RWPE2 (cell line): ENCODE measurements around the gene TCL1A.

Experiments
- ATAC-seq: fragments of 200-7000 bp; cut with Tn5 transposase; 3 replicates; pipeline ENCODE4 v1.9.1; 2021; ENCODE audit warnings: low read depth
- DNase-seq: peaks from one replicate; pipeline ENCODE4 v3.0.0-alpha.2; 2020; ENCODE audit warnings: low spot score
- H3K27ac ChIP-seq: fragments of 450-650 bp; 2 replicates; pipeline ENCODE4 v1.5.1; 2017; ENCODE audit warnings: mild to moderate bottlenecking; ENCODE audit not compliant: poor library complexity, severe bottlenecking
- H3K27me3 ChIP-seq: fragments of 250-450 bp; sonication (Bioruptor Pico); 2 replicates; pipeline ENCODE4 v1.5.1; 2021; ENCODE audit warnings: mild to moderate bottlenecking, moderate library complexity; ENCODE audit not compliant: insufficient read depth, poor library complexity, severe bottlenecking
- H3K36me3 ChIP-seq: fragments of 250-450 bp; sonication (Bioruptor Pico); 2 replicates; pipeline ENCODE4 v1.5.1; 2020; ENCODE audit warnings: low read depth, mild to moderate bottlenecking, moderate library complexity
- H3K4me1 ChIP-seq: fragments of 250-450 bp; sonication (Bioruptor Pico); 2 replicates; pipeline ENCODE4 v1.5.1; 2021; ENCODE audit warnings: mild to moderate bottlenecking, moderate library complexity; ENCODE audit not compliant: insufficient read depth, poor library complexity, severe bottlenecking
- H3K4me3 ChIP-seq: fragments of 250-450 bp; sonication (Bioruptor Pico); 2 replicates; pipeline ENCODE4 v1.5.1; 2021; ENCODE audit warnings: mild to moderate bottlenecking, moderate library complexity; ENCODE audit not compliant: severe bottlenecking
- H3K9me3 ChIP-seq: fragments of 250-450 bp; sonication (Bioruptor Pico); 2 replicates; pipeline ENCODE4 v1.5.1; 2021; ENCODE audit warnings: mild to moderate bottlenecking, moderate library complexity; ENCODE audit not compliant: severe bottlenecking
- CTCF ChIP-seq: fragments of 450-650 bp; IDR thresholded peaks from one replicate; pipeline ENCODE4 v1.5.1; 2017; ENCODE audit warnings: mild to moderate bottlenecking, moderate library complexity; ENCODE audit not compliant: poor library complexity, severe bottlenecking

TCL1A gene

GRCh38 chr14:95700221-95700976 is 13.5 kb downstream of the TCL1A start:
- H3K27me3 ChIP-seq, result peaks cover 3% of the 10 kb centered on the region
- DNase-seq (no peak), ATAC-seq (no peak)
- H3K4me3 ChIP-seq, result no peak overlapping the region
- no peaks in the 10 kb centered on the region for H3K36me3 ChIP-seq
- TF ChIP-seq CTCF, result no peak
- H3K27ac ChIP-seq, result no peak overlapping the region
- H3K9me3 ChIP-seq, result no peaks in the 10 kb centered on the region
- peaks cover 3% of the 10 kb centered on the region for H3K4me1 ChIP-seq

- Histone ChIP-seq H3K4me3 (no peak overlapping the region), H3K27me3 (peaks cover 3% of the 10 kb centered on the region), H3K9me3 (no peaks in the 10 kb centered on the region), H3K36me3 (no peaks in the 10 kb centered on the region), H3K27ac (no peak overlapping the region), H3K4me1 (peaks cover 3% of the 10 kb centered on the region)
- ATAC-seq (no peak), DNase-seq (no peak)
- no peak for TF ChIP-seq CTCF
Measured at GRCh38 chr14:95699412-95699811, 14.5 kb downstream of the TCL1A start.

GRCh38 chr14:95698287-95698686 is 15.6 kb downstream of the TCL1A start:
- H3K27me3 ChIP-seq, result peaks cover 2% of the 10 kb centered on the region
- no peak for TF ChIP-seq CTCF
- no peaks in the 10 kb centered on the region for H3K9me3 ChIP-seq
- H3K4me1 ChIP-seq, result peaks cover 3% of the 10 kb centered on the region
- H3K4me3 ChIP-seq, result no peak overlapping the region
- no peaks in the 10 kb centered on the region for H3K36me3 ChIP-seq
- ATAC-seq (no peak), DNase-seq (no peak)
- H3K27ac ChIP-seq, result no peak overlapping the region

GRCh38 chr14:95697764-95698163 is 16.2 kb downstream of the TCL1A start:
- Histone ChIP-seq H3K4me1 (peaks cover 3% of the 10 kb centered on the region), H3K27me3 (peaks cover 2% of the 10 kb centered on the region), H3K27ac (no peak overlapping the region), H3K9me3 (no peaks in the 10 kb centered on the region), H3K36me3 (no peaks in the 10 kb centered on the region), H3K4me3 (no peak overlapping the region)
- no peak for TF ChIP-seq CTCF
- DNase-seq, result no peak
- no peak for ATAC-seq

- Histone ChIP-seq H3K27ac (no peak overlapping the region), H3K9me3 (no peaks in the 10 kb centered on the region), H3K4me3 (no peak overlapping the region), H3K36me3 (no peaks in the 10 kb centered on the region), H3K4me1 (peaks cover 3% of the 10 kb centered on the region), H3K27me3 (peaks cover 5% of the 10 kb centered on the region)
- ATAC-seq (no peak), DNase-seq (no peak)
- no peak for TF ChIP-seq CTCF
Measured at GRCh38 chr14:95696741-95697140, 17.2 kb downstream of the TCL1A start.
